Tibial nerve (tissue), 4 donors: ENCODE measurements around the gene ALB. TPM values are rescaled to one million over a fixed set of nuclear protein-coding genes. Genes with fewer than 3 reads are reported as not detected.

ENCODE experiments used
- DNase-seq, 2 donors: peaks; one replicate each; pipeline ENCODE4 v3.0.0-alpha.2; 2019; ENCODE audit warnings: low spot score in 2 of 2
- H3K27ac ChIP-seq, 4 donors: fragments of 200-600 bp; sonication (generic) in 3 of 4; one replicate each; pipeline ENCODE4 v1.5.1; 2017 to 2019; ENCODE audit warnings: mild to moderate bottlenecking in 1 of 4
- H3K27me3 ChIP-seq, 2 donors: fragments of 200-600 bp; sonication (generic) in 1 of 2; one replicate each; pipeline versions ENCODE4 v1.5.1 to v1.6.0; 2017 to 2019
- H3K36me3 ChIP-seq, 3 donors: fragments of 200-600 bp; sonication (generic); one replicate each; pipeline ENCODE4 v1.5.1; 2018 to 2019
- H3K4me1 ChIP-seq, 4 donors: fragments of 200-600 bp; sonication (generic) in 3 of 4; one replicate each; pipeline ENCODE4 v1.5.1; 2017 to 2019
- H3K4me3 ChIP-seq, 4 donors: fragments of 200-600 bp; sonication (generic) in 3 of 4; one replicate each; pipeline ENCODE4 v1.5.1; 2017 to 2019; ENCODE audit warnings: mild to moderate bottlenecking in 1 of 4, moderate library complexity in 1 of 4
- H3K9me3 ChIP-seq, 4 donors: fragments of 200-600 bp; sonication (generic) in 3 of 4; one replicate each; pipeline ENCODE4 v1.5.1; 2017 to 2019
- EP300 ChIP-seq, 2 donors: sonication (generic); formaldehyde crosslinking; IDR thresholded peaks; one replicate each; pipeline ENCODE4 v1.6.1; 2017; ENCODE audit warnings: antibody characterized with exemption in 2 of 2, mild to moderate bottlenecking in 1 of 2
- POLR2A ChIP-seq, 2 donors: fragments of 450-650 bp; IDR thresholded peaks; one replicate each; pipeline ENCODE4 v1.6.1; 2017; ENCODE audit warnings: antibody characterized with exemption in 2 of 2, mild to moderate bottlenecking in 2 of 2, moderate library complexity in 2 of 2
- WGBS, 2 donors: methylation state at CpG; one replicate each; pipeline ENCODE4 v1.1.5; 2018; 5-methylcytosine and 5-hydroxymethylcytosine counted together
- total RNA-seq, 4 donors: library from RNA; depleted of rRNA; stranded (reverse); fragments of >200 nt; gene quantifications; one replicate each; pipeline ENCODE4 v1.1.0, GENCODE V29; 2016
- TF ChIP-seq, protein P1 (sequence below), 5 experiments: fragments of 200-600 bp in 3 of 5; fragments of 450-650 bp in 2 of 5; sonication (generic) in 3 of 5; IDR thresholded peaks; one replicate each; pipeline ENCODE4 v1.5.1; 2016 to 2019; ENCODE audit warnings: antibody characterized with exemption in 5 of 5, mild to moderate bottlenecking in 3 of 5, moderate library complexity in 2 of 5

The ALB gene
- total RNA-seq, 4 donors from 2014 or later, result 1.7 to 2.4 (median 2.4) TPM; not detected in 1

DNA sequence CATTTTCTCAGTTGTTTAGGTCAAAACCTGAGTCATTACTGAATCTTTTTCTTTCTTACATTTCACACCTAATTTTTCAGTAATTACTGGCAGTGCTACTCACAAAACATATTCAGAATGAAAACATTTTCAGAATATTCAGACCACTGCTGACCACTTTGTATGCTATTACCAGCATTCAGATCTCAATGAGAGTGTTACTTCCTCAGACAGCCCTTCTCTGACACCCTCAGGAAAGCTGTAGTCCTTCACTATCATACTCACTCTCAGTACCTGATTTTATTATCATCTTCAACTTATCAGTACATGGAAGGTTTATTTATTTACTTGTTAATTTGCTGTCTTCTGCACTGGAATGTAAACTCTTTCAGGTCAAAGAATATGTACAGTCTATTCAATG, 12.3 kb upstream of the ALB start:
- no peak overlapping the region for H3K4me3 ChIP-seq
- H3K27me3 ChIP-seq, result no peaks in the 10 kb centered on the region
- TF ChIP-seq EP300 (IDR thresholded peaks at IDR 0.05) (no peak), POLR2A (IDR thresholded peaks at IDR 0.05) (no peak)
- TF ChIP-seq, protein P1, sequence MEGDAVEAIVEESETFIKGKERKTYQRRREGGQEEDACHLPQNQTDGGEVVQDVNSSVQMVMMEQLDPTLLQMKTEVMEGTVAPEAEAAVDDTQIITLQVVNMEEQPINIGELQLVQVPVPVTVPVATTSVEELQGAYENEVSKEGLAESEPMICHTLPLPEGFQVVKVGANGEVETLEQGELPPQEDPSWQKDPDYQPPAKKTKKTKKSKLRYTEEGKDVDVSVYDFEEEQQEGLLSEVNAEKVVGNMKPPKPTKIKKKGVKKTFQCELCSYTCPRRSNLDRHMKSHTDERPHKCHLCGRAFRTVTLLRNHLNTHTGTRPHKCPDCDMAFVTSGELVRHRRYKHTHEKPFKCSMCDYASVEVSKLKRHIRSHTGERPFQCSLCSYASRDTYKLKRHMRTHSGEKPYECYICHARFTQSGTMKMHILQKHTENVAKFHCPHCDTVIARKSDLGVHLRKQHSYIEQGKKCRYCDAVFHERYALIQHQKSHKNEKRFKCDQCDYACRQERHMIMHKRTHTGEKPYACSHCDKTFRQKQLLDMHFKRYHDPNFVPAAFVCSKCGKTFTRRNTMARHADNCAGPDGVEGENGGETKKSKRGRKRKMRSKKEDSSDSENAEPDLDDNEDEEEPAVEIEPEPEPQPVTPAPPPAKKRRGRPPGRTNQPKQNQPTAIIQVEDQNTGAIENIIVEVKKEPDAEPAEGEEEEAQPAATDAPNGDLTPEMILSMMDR (IDR thresholded peaks at IDR 0.05), result no peak
- no peaks in the 10 kb centered on the region for H3K9me3 ChIP-seq
- DNase-seq, result no peak
- H3K36me3 ChIP-seq, result no peaks in the 10 kb centered on the region
- no peaks in the 10 kb centered on the region for H3K4me1 ChIP-seq
- no peak overlapping the region for H3K27ac ChIP-seq

DNA sequence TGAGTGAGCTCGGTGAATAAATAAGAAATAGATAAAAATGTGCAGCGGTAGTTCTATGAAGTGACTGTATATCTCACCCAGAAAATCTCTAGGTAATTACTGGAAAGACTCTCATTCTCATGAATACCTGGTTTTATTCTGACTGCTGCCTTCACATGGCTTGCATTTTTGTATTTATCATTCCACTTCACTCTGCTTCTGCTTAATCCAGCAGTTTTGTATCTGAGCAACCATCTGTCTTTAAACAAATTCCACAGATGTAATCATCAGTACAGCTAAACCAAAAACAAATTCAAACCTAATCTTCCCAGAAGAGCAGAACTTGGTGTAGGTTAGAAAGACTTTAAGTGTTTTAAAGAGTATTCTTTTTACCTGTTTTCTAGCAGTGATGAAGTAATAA, 11.2 kb upstream of the ALB start:
- H3K4me1 ChIP-seq, result no peaks in the 10 kb centered on the region
- TF ChIP-seq, protein P1 (IDR thresholded peaks at IDR 0.05), result no peak
- TF ChIP-seq EP300 (IDR thresholded peaks at IDR 0.05), result no peak
- no peak for TF ChIP-seq POLR2A (IDR thresholded peaks at IDR 0.05)
- no peaks in the 10 kb centered on the region for H3K36me3 ChIP-seq
- H3K9me3 ChIP-seq, result no peaks in the 10 kb centered on the region
- WGBS, 2 donors, result 85 to 90% methylated on average over 2 of the region's 2 CpGs
- H3K4me3 ChIP-seq, result no peak overlapping the region
- H3K27me3 ChIP-seq, result no peaks in the 10 kb centered on the region
- H3K27ac ChIP-seq, result no peak overlapping the region
- DNase-seq, result no peak

DNA sequence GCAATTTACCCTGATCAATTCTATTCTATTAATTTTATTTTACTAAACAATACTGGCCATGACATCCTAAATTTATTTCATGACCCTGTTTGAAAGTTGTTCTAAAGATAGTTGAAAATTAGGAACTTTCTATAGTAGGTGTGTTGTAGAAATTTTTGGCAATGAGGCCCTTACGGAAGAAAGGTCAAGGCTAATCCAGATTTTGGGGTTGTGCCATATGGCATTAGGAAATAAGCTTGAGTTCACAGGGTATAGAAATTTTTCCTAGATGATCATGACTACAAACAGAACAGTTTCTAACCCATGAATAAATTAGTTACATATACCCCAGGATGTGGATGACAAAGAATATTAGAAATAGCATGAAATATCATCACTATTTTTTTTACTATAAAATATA, 7.8 kb upstream of the ALB start:
- Histone ChIP-seq H3K27ac (no peak overlapping the region), H3K9me3 (no peaks in the 10 kb centered on the region), H3K27me3 (no peaks in the 10 kb centered on the region), H3K36me3 (no peaks in the 10 kb centered on the region), H3K4me1 (no peaks in the 10 kb centered on the region), H3K4me3 (no peak overlapping the region)
- no peak for DNase-seq
- TF ChIP-seq, protein P1 (IDR thresholded peaks at IDR 0.05), result no peak
- TF ChIP-seq POLR2A (IDR thresholded peaks at IDR 0.05) (no peak), EP300 (IDR thresholded peaks at IDR 0.05) (no peak)
- WGBS, 2 donors, result 81 to 82% methylated on average over 1 of the region's 1 CpG

DNA sequence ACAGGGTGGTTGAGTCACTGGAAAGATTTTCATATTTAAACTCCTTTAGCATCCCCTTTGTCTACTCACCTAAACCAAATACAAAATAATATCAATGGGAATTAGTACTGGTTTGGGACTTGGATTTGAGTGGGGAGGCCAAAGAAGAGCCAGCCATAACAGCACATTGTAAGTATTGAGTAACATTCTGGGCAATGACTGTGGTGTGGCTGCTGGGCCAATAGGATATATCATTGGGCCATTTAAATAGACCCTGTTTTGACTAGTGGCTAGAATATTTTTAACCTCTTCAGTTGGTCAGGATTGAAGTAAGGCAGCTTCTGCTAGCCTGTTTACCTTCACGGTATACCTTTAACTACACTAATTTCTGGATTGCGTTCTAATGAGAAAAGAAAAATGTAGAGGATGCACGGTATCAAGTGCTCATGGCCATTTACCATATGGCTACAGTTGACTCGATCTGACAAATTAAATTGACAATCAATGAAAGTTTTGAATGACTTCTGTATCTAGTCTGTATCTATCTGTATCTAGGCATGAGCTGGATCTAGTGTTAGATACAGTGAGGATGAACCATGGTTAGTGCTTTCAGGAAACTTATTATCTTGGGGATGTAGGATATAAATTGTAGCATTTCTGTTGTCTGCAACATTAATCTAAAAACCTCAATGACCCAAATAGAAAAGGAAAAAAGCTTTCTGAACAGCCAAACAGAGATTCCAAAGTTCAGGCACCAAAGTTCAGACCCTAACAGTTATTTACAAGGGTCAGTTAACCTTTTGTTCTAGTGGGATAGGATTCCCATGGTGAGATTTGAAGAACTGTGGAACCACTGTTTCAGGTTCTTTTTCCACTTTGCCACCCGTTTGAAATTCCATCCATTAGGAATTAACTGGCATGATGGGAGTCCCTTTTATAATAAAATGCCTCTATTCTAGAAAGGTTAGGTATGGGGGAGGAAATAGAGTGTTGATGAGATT, 6.8 kb upstream of the ALB start:
- Histone ChIP-seq H3K27me3 (no peaks in the 10 kb centered on the region), H3K4me1 (no peaks in the 10 kb centered on the region), H3K4me3 (no peak overlapping the region), H3K9me3 (no peaks in the 10 kb centered on the region), H3K36me3 (no peaks in the 10 kb centered on the region), H3K27ac (no peak overlapping the region)
- TF ChIP-seq POLR2A (IDR thresholded peaks at IDR 0.05) (no peak), EP300 (IDR thresholded peaks at IDR 0.05) (no peak)
- TF ChIP-seq, protein P1 (IDR thresholded peaks at IDR 0.05), result no peak
- 79 to 81% methylated on average over 5 of the region's 5 CpGs for WGBS, 2 donors
- DNase-seq, result no peak

DNA sequence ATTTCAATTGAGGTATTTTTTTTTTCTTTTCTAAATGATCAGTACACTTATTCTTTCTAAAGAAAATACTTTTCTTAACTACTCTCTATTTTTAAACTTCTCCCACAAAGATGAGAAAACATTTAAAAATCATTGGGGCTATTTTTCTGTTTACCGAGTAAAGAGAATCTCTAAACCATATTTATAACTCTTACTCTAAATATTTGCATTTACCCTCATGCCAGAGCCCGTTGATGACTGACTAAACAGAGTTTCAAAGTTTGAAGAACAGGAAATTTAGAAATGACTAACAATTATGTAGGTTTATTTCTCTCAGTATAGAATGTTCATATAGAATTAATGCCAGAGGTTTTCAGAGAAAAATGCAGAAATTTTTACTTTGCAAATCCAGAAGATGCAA, 2.7 kb upstream of the ALB start:
- TF ChIP-seq, protein P1 (IDR thresholded peaks at IDR 0.05), result no peak
- TF ChIP-seq EP300 (IDR thresholded peaks at IDR 0.05) (no peak), POLR2A (IDR thresholded peaks at IDR 0.05) (no peak)
- H3K27ac ChIP-seq, result no peak overlapping the region
- 74 to 76% methylated on average over 2 of the region's 2 CpGs for WGBS, 2 donors

More for the DNA sequence above, 2.7 kb upstream of the ALB start:
- DNase-seq, result no peak
- Histone ChIP-seq H3K4me1 (no peaks in the 10 kb centered on the region), H3K4me3 (no peak overlapping the region), H3K36me3 (no peaks in the 10 kb centered on the region), H3K27me3 (no peaks in the 10 kb centered on the region), H3K9me3 (no peaks in the 10 kb centered on the region)
